ENCODE measurements around the gene PHLPP1.

The PHLPP1 gene

GRCh38 chr18:62781893-62782292, 66.6 kb downstream of the PHLPP1 start:
- Histone ChIP-seq H3K4me3 (ENCODE audit: low read depth in 1 of 5, low read length in 5 of 5) (no peak overlapping the region), H3K9ac (ENCODE audit: low read length in 5 of 5) (no peak overlapping the region), H3K4me1 (ENCODE audit: control insufficient read depth in 5 of 5, insufficient read depth in 5 of 5, low read length in 5 of 5) (peaks cover 2 to 29% (median 5%) of the 10 kb centered on the region in 5 donors), H3K9me3 (ENCODE audit: control insufficient read depth in 5 of 5, low read length in 5 of 5) (no peaks in the 10 kb centered on the region), H3K36me3 (ENCODE audit: control insufficient read depth in 5 of 5, insufficient read depth in 5 of 5, low read length in 5 of 5) (no peaks in the 10 kb centered on the region), H3K27ac (ENCODE audit: low read depth, low read length) (no peak overlapping the region), H3K27me3 (ENCODE audit: control insufficient read depth in 5 of 5, insufficient read depth in 4 of 5, low read length in 5 of 5) (no peaks in the 10 kb centered on the region)

DNA sequence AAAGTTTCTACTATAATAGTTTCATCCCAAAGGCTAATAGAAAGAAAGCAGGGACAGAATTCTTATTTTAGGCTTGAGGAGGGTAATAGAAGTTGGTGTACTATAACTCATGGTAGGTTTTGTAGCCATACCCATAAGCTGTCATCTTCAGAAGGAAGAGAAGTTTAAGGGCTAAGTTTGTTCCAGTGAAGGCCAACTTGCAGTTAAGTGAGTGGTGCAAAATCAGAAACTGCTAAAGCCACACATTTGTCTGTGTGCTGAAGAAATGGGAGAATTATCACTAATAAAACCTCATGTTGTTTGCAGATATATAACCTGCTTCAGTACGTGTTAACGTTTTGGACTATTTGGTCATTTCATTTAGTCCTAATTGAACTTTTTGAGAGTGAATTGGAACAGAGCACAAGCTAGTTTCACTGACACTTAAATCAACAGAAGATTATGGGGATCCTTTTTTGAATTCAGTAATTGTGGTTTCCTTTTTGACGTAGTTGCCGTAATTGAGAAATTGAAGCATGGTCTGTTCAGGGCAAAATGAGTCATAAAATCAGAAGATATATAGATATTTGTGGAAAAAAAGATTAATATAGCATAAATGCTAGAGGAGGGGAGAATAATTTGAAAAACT, 69.1 kb downstream of the PHLPP1 start:
- H3K9me3 ChIP-seq (ENCODE audit: control insufficient read depth in 5 of 5, low read length in 5 of 5): no peaks in the 10 kb centered on the region
- no peak overlapping the region for H3K4me3 ChIP-seq (ENCODE audit: low read depth in 1 of 5, low read length in 5 of 5)
- H3K4me1 ChIP-seq (ENCODE audit: control insufficient read depth in 5 of 5, insufficient read depth in 5 of 5, low read length in 5 of 5): peaks cover 1 to 29% (median 4%) of the 10 kb centered on the region in 5 donors
- no peaks in the 10 kb centered on the region for H3K36me3 ChIP-seq (ENCODE audit: control insufficient read depth in 5 of 5, insufficient read depth in 5 of 5, low read length in 5 of 5)
- H3K27ac ChIP-seq (ENCODE audit: low read depth, low read length): no peak overlapping the region
- H3K27me3 ChIP-seq (ENCODE audit: control insufficient read depth in 5 of 5, insufficient read depth in 4 of 5, low read length in 5 of 5): no peaks in the 10 kb centered on the region
- H3K9ac ChIP-seq (ENCODE audit: low read length in 5 of 5): no peak overlapping the region

DNA sequence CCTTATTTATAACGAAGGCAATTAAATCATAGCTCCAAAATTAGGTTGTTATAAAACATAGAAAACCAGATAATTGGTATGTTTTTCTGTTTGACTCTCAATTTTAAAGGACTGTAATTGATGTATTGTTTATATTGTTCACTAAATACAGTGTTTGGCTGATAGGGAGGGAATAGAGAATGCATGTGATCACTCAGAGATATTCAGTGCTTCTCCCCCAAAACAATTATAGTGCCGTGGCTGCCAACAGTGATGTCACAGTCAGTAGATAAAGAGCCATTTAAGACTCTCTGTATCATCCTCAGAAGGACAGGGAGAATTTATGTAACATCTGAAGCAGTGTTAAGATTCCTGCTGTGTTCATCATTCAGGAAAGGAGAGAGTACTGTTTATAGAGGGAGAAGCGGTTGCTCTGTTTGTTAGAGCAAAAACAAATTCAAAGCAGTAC, 69.6 kb downstream of the PHLPP1 start:
- Histone ChIP-seq H3K36me3 (ENCODE audit: control insufficient read depth in 5 of 5, insufficient read depth in 5 of 5, low read length in 5 of 5) (no peaks in the 10 kb centered on the region), H3K27ac (ENCODE audit: low read depth, low read length) (no peak overlapping the region), H3K9ac (ENCODE audit: low read length in 5 of 5) (no peak overlapping the region), H3K27me3 (ENCODE audit: control insufficient read depth in 5 of 5, insufficient read depth in 4 of 5, low read length in 5 of 5) (no peaks in the 10 kb centered on the region), H3K4me3 (ENCODE audit: low read depth in 1 of 5, low read length in 5 of 5) (no peak overlapping the region), H3K9me3 (ENCODE audit: control insufficient read depth in 5 of 5, low read length in 5 of 5) (no peaks in the 10 kb centered on the region), H3K4me1 (ENCODE audit: control insufficient read depth in 5 of 5, insufficient read depth in 5 of 5, low read length in 5 of 5) (peaks cover 0 to 24% (median 2%) of the 10 kb centered on the region in 5 donors)

GRCh38 chr18:62786689-62787088, 71.3 kb downstream of the PHLPP1 start:
- Histone ChIP-seq H3K36me3 (ENCODE audit: control insufficient read depth in 5 of 5, insufficient read depth in 5 of 5, low read length in 5 of 5) (no peaks in the 10 kb centered on the region), H3K4me1 (ENCODE audit: control insufficient read depth in 5 of 5, insufficient read depth in 5 of 5, low read length in 5 of 5) (peaks cover 0 to 24% (median 2%) of the 10 kb centered on the region in 5 donors), H3K4me3 (ENCODE audit: low read depth in 1 of 5, low read length in 5 of 5) (no peak overlapping the region), H3K9ac (ENCODE audit: low read length in 5 of 5) (no peak overlapping the region), H3K9me3 (ENCODE audit: control insufficient read depth in 5 of 5, low read length in 5 of 5) (no peaks in the 10 kb centered on the region), H3K27ac (ENCODE audit: low read depth, low read length) (no peak overlapping the region), H3K27me3 (ENCODE audit: control insufficient read depth in 5 of 5, insufficient read depth in 4 of 5, low read length in 5 of 5) (no peaks in the 10 kb centered on the region)

DNA sequence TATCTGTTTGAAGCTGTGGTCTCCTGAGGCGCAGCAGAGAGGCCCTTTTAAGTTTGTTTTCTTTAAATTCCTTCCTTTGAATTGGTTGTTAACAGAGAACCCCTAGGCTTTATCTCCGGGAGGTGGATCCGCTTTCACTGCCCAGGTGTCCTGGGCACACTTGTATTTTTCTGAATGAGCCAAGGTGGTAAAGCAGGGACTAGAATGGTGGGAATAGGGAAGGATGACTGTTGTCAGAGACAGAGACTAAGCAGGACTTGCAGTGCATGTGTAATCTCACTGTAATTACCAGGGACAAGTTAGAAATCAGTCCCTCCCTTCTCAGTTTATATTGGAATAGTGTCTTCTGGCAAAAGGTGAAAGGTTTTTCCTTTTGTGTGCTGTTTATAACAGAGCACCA, 72.8 kb downstream of the PHLPP1 start:
- H3K4me3 ChIP-seq (ENCODE audit: low read depth in 1 of 5, low read length in 5 of 5): no peak overlapping the region
- H3K9ac ChIP-seq (ENCODE audit: low read length in 5 of 5): peak overlapping the region in 1 of 5 donors; percentile 3
- H3K9me3 ChIP-seq (ENCODE audit: control insufficient read depth in 5 of 5, low read length in 5 of 5): no peaks in the 10 kb centered on the region
- H3K36me3 ChIP-seq (ENCODE audit: control insufficient read depth in 5 of 5, insufficient read depth in 5 of 5, low read length in 5 of 5): no peaks in the 10 kb centered on the region
- peaks cover 0 to 20% (median 0%) of the 10 kb centered on the region in 5 donors for H3K4me1 ChIP-seq (ENCODE audit: control insufficient read depth in 5 of 5, insufficient read depth in 5 of 5, low read length in 5 of 5)
- no peaks in the 10 kb centered on the region for H3K27me3 ChIP-seq (ENCODE audit: control insufficient read depth in 5 of 5, insufficient read depth in 4 of 5, low read length in 5 of 5)
- H3K27ac ChIP-seq (ENCODE audit: low read depth, low read length): no peak overlapping the region

DNA sequence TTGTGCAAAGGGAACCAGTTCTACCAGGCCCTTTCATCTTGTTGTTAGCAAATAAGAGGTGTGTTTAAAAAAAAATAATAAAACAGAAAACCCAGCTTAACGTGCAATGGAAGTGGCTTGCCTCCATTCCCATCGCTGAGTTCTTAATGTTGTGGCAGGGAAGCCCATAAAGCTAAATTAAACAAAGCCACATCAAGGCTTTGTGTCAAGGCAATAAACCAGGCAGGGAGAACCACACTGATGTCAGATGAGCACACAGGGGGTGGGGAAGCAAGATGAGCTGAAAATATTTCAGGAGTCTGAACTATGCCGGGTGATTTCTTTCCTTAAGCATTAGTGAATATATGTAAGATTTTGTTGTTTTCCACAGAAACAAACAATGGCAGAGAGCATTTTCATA, 73.5 kb downstream of the PHLPP1 start:
- no peaks in the 10 kb centered on the region for H3K27me3 ChIP-seq (ENCODE audit: control insufficient read depth in 5 of 5, insufficient read depth in 4 of 5, low read length in 5 of 5)
- H3K36me3 ChIP-seq (ENCODE audit: control insufficient read depth in 5 of 5, insufficient read depth in 5 of 5, low read length in 5 of 5): no peaks in the 10 kb centered on the region
- peaks cover 0 to 20% (median 0%) of the 10 kb centered on the region in 5 donors for H3K4me1 ChIP-seq (ENCODE audit: control insufficient read depth in 5 of 5, insufficient read depth in 5 of 5, low read length in 5 of 5)
- no peak overlapping the region for H3K27ac ChIP-seq (ENCODE audit: low read depth, low read length)
- no peaks in the 10 kb centered on the region for H3K9me3 ChIP-seq (ENCODE audit: control insufficient read depth in 5 of 5, low read length in 5 of 5)
- H3K9ac ChIP-seq (ENCODE audit: low read length in 5 of 5): no peak overlapping the region
- no peak overlapping the region for H3K4me3 ChIP-seq (ENCODE audit: low read depth in 1 of 5, low read length in 5 of 5)

DNA sequence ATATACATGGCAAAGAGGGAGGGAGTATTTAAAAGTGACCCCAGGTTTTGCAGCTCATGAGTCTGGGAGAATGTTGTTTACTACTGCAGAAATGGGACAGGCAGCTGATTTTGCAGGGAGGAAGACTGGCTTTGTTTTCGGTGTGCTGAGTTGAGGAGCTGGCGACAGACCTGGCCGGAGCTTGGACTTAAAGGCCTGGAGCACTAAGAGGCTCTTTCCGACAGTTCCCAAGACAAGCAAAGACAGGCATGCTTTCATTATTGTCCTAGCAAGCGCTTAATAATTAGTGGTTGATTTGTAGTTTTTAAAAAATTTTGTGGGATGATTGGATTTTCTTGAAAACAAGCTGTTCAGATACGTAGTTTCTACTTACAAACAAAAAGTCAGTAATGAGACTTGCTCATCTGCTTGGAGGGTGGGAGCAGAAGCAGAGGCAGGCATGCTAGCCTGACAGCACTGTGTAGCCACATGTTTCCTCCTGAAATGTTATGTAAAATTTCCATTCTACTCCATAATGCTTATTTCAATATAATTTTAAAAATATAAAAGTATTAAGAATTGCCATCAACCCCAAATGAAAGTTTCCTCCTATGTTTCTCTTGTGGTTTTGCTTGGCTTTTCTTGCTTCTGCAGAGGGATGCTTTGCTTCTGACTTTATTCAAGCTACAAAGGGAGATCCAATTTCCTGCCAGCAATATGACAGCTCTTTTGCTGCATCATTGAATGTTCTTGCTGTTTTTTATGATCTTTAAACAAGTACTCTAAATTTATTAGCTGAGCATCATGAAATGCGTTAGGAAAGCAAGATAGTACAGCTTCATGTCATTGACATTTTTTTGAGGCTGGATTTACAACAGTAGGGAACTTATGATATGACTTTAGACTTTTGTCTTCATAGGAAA, 75.8 kb downstream of the PHLPP1 start:
- peaks cover 0 to 12% (median 0%) of the 10 kb centered on the region in 5 donors for H3K4me1 ChIP-seq (ENCODE audit: control insufficient read depth in 5 of 5, insufficient read depth in 5 of 5, low read length in 5 of 5)
- H3K9me3 ChIP-seq (ENCODE audit: control insufficient read depth in 5 of 5, low read length in 5 of 5): no peaks in the 10 kb centered on the region
- no peak overlapping the region for H3K27ac ChIP-seq (ENCODE audit: low read depth, low read length)
- peak overlapping the region in 1 of 5 donors; percentile 12 for H3K4me3 ChIP-seq (ENCODE audit: low read depth in 1 of 5, low read length in 5 of 5)
- H3K27me3 ChIP-seq (ENCODE audit: control insufficient read depth in 5 of 5, insufficient read depth in 4 of 5, low read length in 5 of 5): no peaks in the 10 kb centered on the region
- no peaks in the 10 kb centered on the region for H3K36me3 ChIP-seq (ENCODE audit: control insufficient read depth in 5 of 5, insufficient read depth in 5 of 5, low read length in 5 of 5)
- H3K9ac ChIP-seq (ENCODE audit: low read length in 5 of 5): no peak overlapping the region

DNA sequence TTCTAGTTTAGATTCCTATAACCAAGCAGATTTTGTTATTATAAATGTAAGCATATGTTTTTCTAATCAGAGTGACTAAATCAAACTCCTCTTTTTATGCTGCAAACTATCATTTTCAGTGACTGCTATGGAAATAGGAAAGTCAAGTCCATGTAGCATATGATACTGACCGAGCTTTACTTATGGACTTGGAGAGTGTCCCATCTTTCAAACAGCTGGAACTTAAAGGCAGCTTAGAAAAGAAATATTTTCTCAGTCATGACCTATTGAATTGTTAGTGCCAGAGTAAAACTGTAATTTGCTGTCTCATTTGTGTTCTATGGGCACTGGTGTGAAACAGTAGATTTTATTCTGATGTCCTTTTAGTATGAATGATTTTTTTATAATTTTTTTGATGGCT, 76.7 kb downstream of the PHLPP1 start:
- Histone ChIP-seq H3K27me3 (ENCODE audit: control insufficient read depth in 5 of 5, insufficient read depth in 4 of 5, low read length in 5 of 5) (no peaks in the 10 kb centered on the region), H3K9me3 (ENCODE audit: control insufficient read depth in 5 of 5, low read length in 5 of 5) (no peaks in the 10 kb centered on the region), H3K36me3 (ENCODE audit: control insufficient read depth in 5 of 5, insufficient read depth in 5 of 5, low read length in 5 of 5) (no peaks in the 10 kb centered on the region), H3K4me3 (ENCODE audit: low read depth in 1 of 5, low read length in 5 of 5) (no peak overlapping the region), H3K4me1 (ENCODE audit: control insufficient read depth in 5 of 5, insufficient read depth in 5 of 5, low read length in 5 of 5) (peaks cover 0 to 13% (median 0%) of the 10 kb centered on the region in 5 donors), H3K27ac (ENCODE audit: low read depth, low read length) (no peak overlapping the region), H3K9ac (ENCODE audit: low read length in 5 of 5) (no peak overlapping the region)

DNA sequence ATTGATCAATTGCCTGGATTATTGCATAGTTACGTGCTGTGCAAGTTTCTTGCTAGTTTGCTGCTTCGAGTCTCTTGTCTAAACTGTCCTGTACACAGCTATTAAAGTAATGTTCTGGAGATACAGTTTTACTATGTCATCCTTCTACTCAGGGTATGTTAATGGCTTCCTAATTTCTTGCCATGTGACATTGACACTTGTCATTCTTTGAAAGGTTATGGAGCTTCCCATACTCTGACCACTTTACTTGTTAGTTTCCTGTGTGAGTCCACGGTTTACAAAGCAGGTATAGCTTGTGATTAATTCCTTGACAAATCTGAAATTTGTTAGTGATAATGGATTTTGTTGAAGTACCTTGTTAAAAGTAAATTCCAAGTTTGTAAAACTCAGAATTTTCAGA, 80.5 kb downstream of the PHLPP1 start:
- Histone ChIP-seq H3K9ac (ENCODE audit: low read length in 5 of 5) (no peak overlapping the region), H3K27me3 (ENCODE audit: control insufficient read depth in 5 of 5, insufficient read depth in 4 of 5, low read length in 5 of 5) (no peaks in the 10 kb centered on the region), H3K9me3 (ENCODE audit: control insufficient read depth in 5 of 5, low read length in 5 of 5) (no peaks in the 10 kb centered on the region), H3K4me1 (ENCODE audit: control insufficient read depth in 5 of 5, insufficient read depth in 5 of 5, low read length in 5 of 5) (peaks cover 0 to 10% (median 5%) of the 10 kb centered on the region in 5 donors), H3K36me3 (ENCODE audit: control insufficient read depth in 5 of 5, insufficient read depth in 5 of 5, low read length in 5 of 5) (no peaks in the 10 kb centered on the region), H3K4me3 (ENCODE audit: low read depth in 1 of 5, low read length in 5 of 5) (no peak overlapping the region), H3K27ac (ENCODE audit: low read depth, low read length) (no peak overlapping the region)

GRCh38 chr18:62796216-62796621, 80.9 kb downstream of the PHLPP1 start:
- no peaks in the 10 kb centered on the region for H3K36me3 ChIP-seq (ENCODE audit: control insufficient read depth in 5 of 5, insufficient read depth in 5 of 5, low read length in 5 of 5)
- H3K9ac ChIP-seq (ENCODE audit: low read length in 5 of 5): no peak overlapping the region
- H3K27ac ChIP-seq (ENCODE audit: low read depth, low read length): no peak overlapping the region
- no peak overlapping the region for H3K4me3 ChIP-seq (ENCODE audit: low read depth in 1 of 5, low read length in 5 of 5)
- no peaks in the 10 kb centered on the region for H3K9me3 ChIP-seq (ENCODE audit: control insufficient read depth in 5 of 5, low read length in 5 of 5)
- no peaks in the 10 kb centered on the region for H3K27me3 ChIP-seq (ENCODE audit: control insufficient read depth in 5 of 5, insufficient read depth in 4 of 5, low read length in 5 of 5)
- H3K4me1 ChIP-seq (ENCODE audit: control insufficient read depth in 5 of 5, insufficient read depth in 5 of 5, low read length in 5 of 5): peaks cover 0 to 9% (median 4%) of the 10 kb centered on the region in 5 donors

Data from subcutaneous abdominal adipose tissue (tissue), 5 donors.